ENCODE data around the gene DNAJC30. TPM values are rescaled to one million over a fixed set of nuclear protein-coding genes. Genes with fewer than 3 reads are reported as not detected.
"Not testable (repeated sequence)": the region's sequence is repeated elsewhere in the genome, so short reads cannot be mapped to it uniquely, and the experiment has no call there.

Gene DNAJC30
- total and polyA plus RNA-seq, 9 donors = 7.1 to 16.1 (median 12.6) TPM

GRCh38 chr7:73663033-73663432 lies 20.2 kb downstream of the DNAJC30 start:
- no peak overlapping the region for H3K27ac ChIP-seq
- intact Hi-C loops (cut with DNase I) = loop anchor here in 3 of 4 donors (10.0 kb wide), 2 partner anchors 58 to 62 kb away; no protein-coding TSS in a partner anchor
- TF ChIP-seq EP300 (IDR thresholded peaks at IDR 0.05) (no peak), POLR2A (IDR thresholded peaks at IDR 0.05) (no peak), CTCF (IDR thresholded peaks at IDR 0.05) (no peak)
- DNase-seq = no peak
- H3K9me3 ChIP-seq = peaks cover 0 to 4% of the 10 kb centered on the region in 2 donors
- no peaks in the 10 kb centered on the region for H3K27me3 ChIP-seq
- no peaks in the 10 kb centered on the region for H3K4me1 ChIP-seq (ENCODE audit: insufficient read depth)
- no peaks in the 10 kb centered on the region for H3K36me3 ChIP-seq
- H3K4me3 ChIP-seq = no peak overlapping the region

DNA sequence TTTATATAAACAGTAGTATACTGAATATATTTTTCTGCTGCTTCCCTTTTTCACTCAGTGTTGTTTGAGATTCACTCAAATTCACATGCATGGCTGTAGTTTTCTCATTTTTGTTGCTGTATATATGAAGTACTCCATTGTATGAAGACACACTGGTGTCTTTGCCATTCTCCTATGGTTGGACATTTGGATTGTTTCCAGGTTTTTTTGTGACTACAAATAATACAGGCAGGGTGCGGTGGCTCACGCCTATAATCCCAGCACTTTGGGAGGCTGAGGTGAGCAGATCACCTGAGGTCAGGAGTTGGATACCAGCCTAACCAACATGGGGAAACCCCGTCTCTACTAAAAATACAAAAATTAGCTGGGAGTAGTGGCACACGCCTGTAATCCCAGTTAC lies 22.7 kb downstream of the DNAJC30 start:
- H3K4me3 ChIP-seq; H3K27ac ChIP-seq; H3K36me3 ChIP-seq; H3K4me1 ChIP-seq (ENCODE audit: insufficient read depth); H3K27me3 ChIP-seq; H3K9me3 ChIP-seq; DNase-seq: not testable (repeated sequence)
- intact Hi-C loops (cut with DNase I) = loop anchor here in 3 of 4 donors (10.0 kb wide), 2 partner anchors 56 to 64 kb away; no protein-coding TSS in a partner anchor
- WGBS, 3 donors = 57 to 70% (median 65%) methylated on average over 4 of the region's 4 CpGs

GRCh38 chr7:73659983-73660382 lies 23.3 kb downstream of the DNAJC30 start:
- WGBS, 3 donors = 55 to 70% (median 61%) methylated on average over 8 of the region's 8 CpGs
- intact Hi-C loops (cut with DNase I) = loop anchor here in 3 of 4 donors (10.0 kb wide), 2 partner anchors 55 to 65 kb away; no protein-coding TSS in a partner anchor
- Histone ChIP-seq H3K4me3 (no peak overlapping the region), H3K9me3 (peaks cover 0 to 4% of the 10 kb centered on the region in 2 donors), H3K4me1 (ENCODE audit: insufficient read depth) (no peaks in the 10 kb centered on the region), H3K27ac (no peak overlapping the region), H3K36me3 (no peaks in the 10 kb centered on the region), H3K27me3 (no peaks in the 10 kb centered on the region)
- no peak for TF ChIP-seq CTCF (IDR thresholded peaks at IDR 0.05)
- TF ChIP-seq POLR2A (IDR thresholded peaks at IDR 0.05) = no peak
- TF ChIP-seq EP300 (IDR thresholded peaks at IDR 0.05) = no peak
- DNase-seq = no peak

DNA sequence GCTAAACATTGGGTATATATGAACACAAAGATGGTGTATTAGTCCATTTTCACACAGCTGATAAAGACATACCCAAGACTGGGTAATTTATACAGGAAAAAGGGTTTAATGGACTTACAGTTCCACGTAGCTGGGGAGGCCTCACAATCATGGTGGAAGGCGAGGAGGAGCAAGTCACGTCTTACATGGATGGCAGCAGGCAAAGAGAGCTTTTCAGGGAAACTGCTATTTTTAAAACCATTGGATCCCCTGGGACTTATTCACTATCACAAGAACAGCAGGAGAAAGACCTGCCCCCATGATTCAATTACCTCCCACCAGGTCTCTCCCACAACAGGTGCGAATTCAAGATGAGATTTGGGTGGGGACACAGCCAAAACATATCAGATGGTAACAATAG lies 27.9 kb downstream of the DNAJC30 start:
- 77 to 79% (median 79%) methylated on average over 4 of the region's 4 CpGs for WGBS, 3 donors
- H3K27ac ChIP-seq; H3K27me3 ChIP-seq; H3K36me3 ChIP-seq; H3K9me3 ChIP-seq; intact Hi-C loops (cut with DNase I); DNase-seq; H3K4me1 ChIP-seq (ENCODE audit: insufficient read depth); H3K4me3 ChIP-seq: not testable (repeated sequence)

- Histone ChIP-seq H3K36me3 (no peaks in the 10 kb centered on the region), H3K9me3 (no peaks in the 10 kb centered on the region), H3K27me3 (no peaks in the 10 kb centered on the region), H3K27ac (no peak overlapping the region), H3K4me3 (no peak overlapping the region), H3K4me1 (ENCODE audit: insufficient read depth) (peaks cover under 1% of the 10 kb centered on the region)
- TF ChIP-seq POLR2A (IDR thresholded peaks at IDR 0.05) (no peak), CTCF (IDR thresholded peaks at IDR 0.05) (no peak), EP300 (IDR thresholded peaks at IDR 0.05) (no peak)
- 71 to 83% (median 72%) methylated on average over 11 of the region's 11 CpGs for WGBS, 3 donors
- intact Hi-C loops (cut with DNase I) = no loop called here
- DNase-seq = no peak
Measured at GRCh38 chr7:73652541-73652949, 30.7 kb downstream of the DNAJC30 start.
